CD8-positive, alpha-beta memory T cell (primary cell): Measurements from ENCODE around the gene ADAMTSL1. TPM values are rescaled to one million over a fixed set of nuclear protein-coding genes. Genes with fewer than 3 reads are reported as not detected.

Experiments
- CTCF ChIA-PET: fragments of 350-600 bp; sonication (Branson Sonifier 250); formaldehyde crosslinking; loops from one replicate; lab custom pipeline; 2021; ENCODE audit warnings: antibody characterized with exemption; lab: Charles Lee
- POLR2A ChIA-PET: fragments of 350-600 bp; sonication (Branson Sonifier 250); formaldehyde crosslinking; loops from one replicate; lab custom pipeline; 2021; ENCODE audit warnings: antibody characterized with exemption; lab: Charles Lee
- DNase-seq, 5 donors: peaks; one replicate each; pipeline versions ENCODE4 v3.0.0 to v3.0.0-alpha.2; 2020 to 2022; ENCODE audit warnings: mixed read lengths in 1 of 5
- H3K27ac ChIP-seq: one replicate; pipeline ENCODE4 v1.7.0; 2013; ENCODE audit warnings: low read depth, mild to moderate bottlenecking, low read length, moderate library complexity
- H3K27me3 ChIP-seq: 2 replicates; pipeline ENCODE4 v1.7.0; 2013; ENCODE audit warnings: low read length, mild to moderate bottlenecking; ENCODE audit not compliant: insufficient read depth, poor library complexity, severe bottlenecking
- H3K36me3 ChIP-seq: 2 replicates; pipeline ENCODE4 v1.7.0; 2013; ENCODE audit warnings: mild to moderate bottlenecking, low read length, moderate library complexity; ENCODE audit not compliant: insufficient read depth
- H3K4me1 ChIP-seq: 2 replicates; pipeline ENCODE4 v1.7.0; 2013; ENCODE audit warnings: mild to moderate bottlenecking, low read length, moderate library complexity; ENCODE audit not compliant: insufficient read depth
- H3K4me3 ChIP-seq: 2 replicates; pipeline ENCODE4 v1.7.0; 2013; ENCODE audit warnings: mild to moderate bottlenecking, low read length
- H3K9me3 ChIP-seq: 2 replicates; pipeline ENCODE4 v1.7.0; 2013; ENCODE audit warnings: mild to moderate bottlenecking, low read length
- H3K27ac Mint-ChIP-seq, 8 donors: one replicate each; pipeline ENCODE4 v1.8.0; 2020 to 2021; ENCODE audit warnings: mixed read lengths in 8 of 8, mild to moderate bottlenecking in 6 of 8, inconsistent platforms in 3 of 8, moderate library complexity in 3 of 8
- H3K27me3 Mint-ChIP-seq, 2 donors: one replicate each; pipeline ENCODE4 v1.8.0; 2020 to 2021; ENCODE audit warnings: mixed read lengths in 2 of 2, mild to moderate bottlenecking in 1 of 2, moderate library complexity in 1 of 2
- H3K36me3 Mint-ChIP-seq, 3 donors: one replicate each; pipeline ENCODE4 v1.8.0; 2020 to 2021; ENCODE audit warnings: mixed read lengths in 3 of 3, inconsistent platforms in 1 of 3, mild to moderate bottlenecking in 1 of 3
- H3K4me1 Mint-ChIP-seq, 3 donors: one replicate each; pipeline ENCODE4 v1.8.0; 2020 to 2021; ENCODE audit warnings: mixed read lengths in 3 of 3, inconsistent platforms in 1 of 3, mild to moderate bottlenecking in 1 of 3
- H3K4me3 Mint-ChIP-seq, 7 donors: one replicate each; pipeline ENCODE4 v1.8.0; 2020 to 2021; ENCODE audit warnings: mixed read lengths in 7 of 7, mild to moderate bottlenecking in 6 of 7, moderate library complexity in 4 of 7, inconsistent platforms in 2 of 7
- H3K9me3 Mint-ChIP-seq, 5 donors: one replicate each; pipeline ENCODE4 v1.8.0; 2020 to 2022; ENCODE audit warnings: mixed read lengths in 5 of 5, mild to moderate bottlenecking in 3 of 5, moderate library complexity in 2 of 5, inconsistent platforms in 1 of 5
- polyA plus RNA-seq: library from polyadenylated mRNA; unstranded; fragments of 300-500 nt; fragmentation: Illumina TruSeq; gene quantifications from one replicate; pipeline ENCODE4 v1.2.3, GENCODE V29; 2021
- total RNA-seq, 2 experiments: library from RNA; stranded (reverse); gene quantifications; one replicate each; pipeline ENCODE4 v1.2.3, GENCODE V29; 2021

ADAMTSL1 gene
- total and polyA plus RNA-seq, 3 experiments from 2014 or later, result not detected

DNA sequence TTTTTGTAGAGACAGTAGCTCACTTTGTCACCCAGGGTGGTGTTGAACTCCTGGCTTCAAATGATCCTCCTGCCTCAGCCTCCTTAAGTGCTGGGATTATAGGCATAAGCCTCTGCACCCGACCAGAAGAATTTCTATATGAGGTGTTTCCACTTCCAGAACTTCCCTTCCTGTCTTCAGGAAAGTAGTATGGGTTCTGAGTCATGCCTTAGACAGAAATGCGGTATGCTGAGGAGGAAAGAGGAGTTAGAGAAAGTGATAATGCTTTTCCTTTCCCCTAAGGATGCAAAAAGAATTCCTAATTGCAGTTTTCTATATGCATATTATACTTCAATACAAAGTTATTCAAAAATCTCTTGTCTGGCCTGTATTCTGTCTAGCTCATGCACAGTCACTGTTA lies 16.4 kb upstream of the ADAMTSL1 start:
- H3K27ac Mint-ChIP-seq, result no peak overlapping the region
- H3K4me1 Mint-ChIP-seq, result no peaks in the 10 kb centered on the region

DNA sequence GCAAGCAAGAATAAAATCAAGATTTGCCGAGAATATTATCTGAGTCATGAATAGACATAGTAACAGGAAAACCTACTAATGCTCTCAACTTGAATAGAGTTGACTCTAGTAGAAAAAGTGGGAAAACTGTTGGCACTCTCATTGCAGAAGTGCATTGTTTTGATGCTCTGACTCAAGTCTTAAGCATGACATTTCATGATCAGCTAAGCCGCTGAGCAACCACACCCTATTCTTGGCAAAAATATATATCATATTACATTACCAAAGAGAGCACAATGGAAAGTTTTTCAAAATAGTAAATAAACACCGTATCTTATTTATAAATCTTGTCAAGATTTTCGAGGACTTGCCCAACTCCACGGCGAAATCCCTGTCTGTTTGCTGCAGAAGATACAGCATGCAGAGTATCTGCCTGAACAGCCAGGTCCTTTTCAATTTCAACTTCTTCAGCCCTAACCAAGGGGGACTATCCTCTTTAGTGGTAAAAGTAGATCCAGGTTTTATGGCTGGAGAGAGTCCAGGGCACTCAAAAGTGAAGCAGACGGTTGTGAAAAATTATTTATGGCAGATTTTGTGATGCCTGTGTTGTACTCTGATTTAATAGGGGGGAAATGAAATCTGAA lies 13.9 kb upstream of the ADAMTSL1 start:
- H3K36me3 ChIP-seq, result no peaks in the 10 kb centered on the region
- peaks cover 0 to 2% (median 0%) of the 10 kb centered on the region in 5 donors for H3K9me3 Mint-ChIP-seq
- CTCF ChIA-PET, result no interaction called here
- no peak overlapping the region for H3K27ac ChIP-seq
- no peaks in the 10 kb centered on the region for H3K27me3 Mint-ChIP-seq
- no peak overlapping the region for H3K4me3 Mint-ChIP-seq
- H3K4me1 ChIP-seq, result no peaks in the 10 kb centered on the region
- no peak for DNase-seq
- H3K4me1 Mint-ChIP-seq, result no peaks in the 10 kb centered on the region
- H3K36me3 Mint-ChIP-seq, result no peaks in the 10 kb centered on the region
- no peaks in the 10 kb centered on the region for H3K9me3 ChIP-seq
- POLR2A ChIA-PET, result no interaction called here
- no peak overlapping the region for H3K27ac Mint-ChIP-seq
- no peaks in the 10 kb centered on the region for H3K27me3 ChIP-seq
- no peak overlapping the region for H3K4me3 ChIP-seq

More for the DNA sequence above, 16.4 kb upstream of the ADAMTSL1 start:
- no peak overlapping the region for H3K4me3 Mint-ChIP-seq
- Histone ChIP-seq H3K27ac (no peak overlapping the region), H3K4me1 (no peaks in the 10 kb centered on the region), H3K36me3 (no peaks in the 10 kb centered on the region), H3K4me3 (no peak overlapping the region), H3K9me3 (no peaks in the 10 kb centered on the region), H3K27me3 (no peaks in the 10 kb centered on the region)
- no peaks in the 10 kb centered on the region for H3K27me3 Mint-ChIP-seq
- no peaks in the 10 kb centered on the region for H3K36me3 Mint-ChIP-seq
- DNase-seq, result no peak
- peaks cover 0 to 2% (median 0%) of the 10 kb centered on the region in 5 donors for H3K9me3 Mint-ChIP-seq
- CTCF ChIA-PET, result no interaction called here
- POLR2A ChIA-PET, result no interaction called here

DNA sequence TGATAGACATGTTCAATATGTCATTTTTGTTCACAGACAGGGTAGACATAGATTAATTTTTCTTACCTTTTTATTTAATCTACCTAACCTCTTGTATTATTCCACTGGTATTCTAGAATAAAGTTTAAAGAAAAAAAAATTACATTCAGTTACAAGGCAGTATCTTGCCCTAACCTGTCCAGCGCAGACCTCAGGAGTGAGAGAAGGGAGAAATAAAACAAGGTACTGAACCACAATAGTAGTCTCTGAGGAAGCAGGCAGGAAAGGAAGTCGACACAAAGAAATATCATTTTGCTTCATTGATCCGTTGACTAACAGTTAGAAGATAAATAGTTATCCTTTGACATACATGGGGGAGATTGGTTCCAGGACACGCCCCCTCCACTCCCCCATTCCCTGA lies 12.5 kb upstream of the ADAMTSL1 start:
- H3K4me3 ChIP-seq, result no peak overlapping the region
- no peak overlapping the region for H3K27ac Mint-ChIP-seq
- H3K27ac ChIP-seq, result no peak overlapping the region
- no peak overlapping the region for H3K4me3 Mint-ChIP-seq
- no peaks in the 10 kb centered on the region for H3K4me1 Mint-ChIP-seq
- H3K27me3 ChIP-seq, result no peaks in the 10 kb centered on the region
- no peak for DNase-seq
- H3K27me3 Mint-ChIP-seq, result no peaks in the 10 kb centered on the region
- no peaks in the 10 kb centered on the region for H3K9me3 ChIP-seq
- ChIA-PET CTCF (no interaction called here), POLR2A (no interaction called here)
- no peaks in the 10 kb centered on the region for H3K36me3 Mint-ChIP-seq
- no peaks in the 10 kb centered on the region for H3K36me3 ChIP-seq
- no peaks in the 10 kb centered on the region for H3K4me1 ChIP-seq
- H3K9me3 Mint-ChIP-seq, result peaks cover 0 to 2% (median 0%) of the 10 kb centered on the region in 5 donors

DNA sequence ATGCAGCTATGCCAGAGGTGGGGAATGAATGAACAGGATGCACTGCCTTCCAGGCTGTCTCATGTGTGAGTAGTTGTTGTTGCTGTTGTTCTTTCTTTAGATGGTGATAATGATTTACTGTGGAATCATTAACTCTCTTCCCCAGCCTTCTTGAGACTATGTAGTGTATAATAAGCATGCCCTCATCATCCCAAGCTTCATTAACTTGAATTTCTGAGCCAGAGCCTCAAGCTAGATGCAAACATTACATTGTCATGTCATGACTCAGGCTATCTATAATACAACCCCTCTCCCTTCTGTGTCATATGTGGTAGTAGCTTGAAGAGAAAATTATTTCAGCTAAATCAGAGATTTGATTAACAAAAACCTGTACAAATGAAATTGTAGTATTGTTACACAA lies 10.0 kb upstream of the ADAMTSL1 start:
- H3K36me3 Mint-ChIP-seq, result no peaks in the 10 kb centered on the region
- Histone ChIP-seq H3K27ac (no peak overlapping the region), H3K4me1 (no peaks in the 10 kb centered on the region), H3K9me3 (no peaks in the 10 kb centered on the region), H3K4me3 (no peak overlapping the region), H3K36me3 (no peaks in the 10 kb centered on the region), H3K27me3 (no peaks in the 10 kb centered on the region)
- ChIA-PET POLR2A (no interaction called here), CTCF (no interaction called here)
- H3K4me3 Mint-ChIP-seq, result no peak overlapping the region
- no peaks in the 10 kb centered on the region for H3K27me3 Mint-ChIP-seq
- peaks cover 0 to 3% (median 0%) of the 10 kb centered on the region in 5 donors for H3K9me3 Mint-ChIP-seq
- no peak for DNase-seq
- H3K4me1 Mint-ChIP-seq, result no peaks in the 10 kb centered on the region
- H3K27ac Mint-ChIP-seq, result no peak overlapping the region

DNA sequence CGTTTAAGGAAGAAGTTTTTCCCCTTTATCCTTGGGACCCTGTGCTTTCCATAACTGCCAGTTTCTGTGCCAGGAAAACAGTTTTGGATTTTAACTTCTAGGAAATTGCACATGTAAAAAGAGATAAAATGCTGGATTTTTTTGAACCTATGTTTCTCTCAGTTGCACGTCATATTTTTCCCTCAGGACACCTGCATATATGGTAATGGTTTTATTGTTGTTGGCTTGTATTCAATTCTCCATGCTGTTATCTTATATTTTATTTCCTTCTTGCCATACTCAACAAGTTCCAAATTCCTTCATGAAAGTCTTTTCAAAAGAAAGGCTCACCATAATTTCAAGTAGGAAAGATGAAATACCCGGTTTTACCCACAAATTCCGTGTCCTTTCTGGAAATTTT lies 7.9 kb upstream of the ADAMTSL1 start:
- Mint-ChIP-seq H3K9me3 (peaks cover 0 to 2% (median 0%) of the 10 kb centered on the region in 5 donors), H3K27ac (no peak overlapping the region), H3K27me3 (no peaks in the 10 kb centered on the region), H3K36me3 (no peaks in the 10 kb centered on the region), H3K4me1 (no peaks in the 10 kb centered on the region), H3K4me3 (no peak overlapping the region)
- ChIA-PET POLR2A (no interaction called here), CTCF (no interaction called here)
- H3K27me3 ChIP-seq, result no peaks in the 10 kb centered on the region
- H3K9me3 ChIP-seq, result no peaks in the 10 kb centered on the region
- H3K4me3 ChIP-seq, result no peak overlapping the region
- H3K27ac ChIP-seq, result no peak overlapping the region
- DNase-seq, result no peak
- no peaks in the 10 kb centered on the region for H3K36me3 ChIP-seq
- no peaks in the 10 kb centered on the region for H3K4me1 ChIP-seq

DNA sequence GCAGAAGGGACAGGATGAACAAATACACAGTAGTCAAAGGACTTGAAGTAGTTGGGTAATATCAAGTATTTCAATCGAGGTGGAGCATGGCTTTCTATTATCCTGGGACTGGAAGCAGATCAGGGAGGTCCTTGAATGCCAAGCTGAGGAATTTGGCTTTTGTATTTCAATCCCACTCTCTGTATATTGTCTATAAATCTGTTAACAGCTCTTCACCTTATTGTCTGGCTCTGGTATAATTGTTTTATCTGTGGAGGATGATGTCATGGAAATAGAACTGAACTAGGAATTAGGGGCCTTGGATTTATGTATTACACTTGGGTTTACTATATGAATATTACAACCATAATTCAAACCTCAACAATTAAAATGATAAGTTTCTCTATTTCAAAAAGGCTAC lies 6.3 kb upstream of the ADAMTSL1 start:
- Mint-ChIP-seq H3K36me3 (no peaks in the 10 kb centered on the region), H3K27me3 (no peaks in the 10 kb centered on the region), H3K4me3 (no peak overlapping the region), H3K4me1 (no peaks in the 10 kb centered on the region), H3K27ac (no peak overlapping the region), H3K9me3 (peaks cover 0 to 2% (median 0%) of the 10 kb centered on the region in 5 donors)
- Histone ChIP-seq H3K4me3 (no peak overlapping the region), H3K4me1 (no peaks in the 10 kb centered on the region), H3K27me3 (no peaks in the 10 kb centered on the region), H3K36me3 (no peaks in the 10 kb centered on the region), H3K27ac (no peak overlapping the region), H3K9me3 (no peaks in the 10 kb centered on the region)
- no peak for DNase-seq
- ChIA-PET POLR2A (no interaction called here), CTCF (no interaction called here)

DNA sequence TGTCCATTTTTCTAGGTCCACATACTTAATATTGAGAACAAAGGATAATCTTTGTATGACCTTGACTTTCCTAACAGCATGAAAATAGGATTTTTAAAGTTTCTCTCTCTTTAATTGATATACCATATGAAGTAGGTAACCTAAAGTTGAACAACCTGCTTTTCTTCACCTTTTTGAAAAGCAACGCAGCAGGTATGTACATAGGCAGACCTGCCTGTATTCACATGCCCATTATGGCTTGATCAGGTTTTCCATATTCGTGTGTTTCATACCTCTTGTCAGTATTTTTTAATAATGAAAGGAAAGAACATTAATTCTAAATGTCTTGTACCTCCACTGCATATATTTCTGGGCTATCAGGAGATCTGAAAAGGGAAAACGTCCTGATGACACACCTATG lies 1.5 kb upstream of the ADAMTSL1 start:
- CTCF ChIA-PET, result no interaction called here

DNA sequence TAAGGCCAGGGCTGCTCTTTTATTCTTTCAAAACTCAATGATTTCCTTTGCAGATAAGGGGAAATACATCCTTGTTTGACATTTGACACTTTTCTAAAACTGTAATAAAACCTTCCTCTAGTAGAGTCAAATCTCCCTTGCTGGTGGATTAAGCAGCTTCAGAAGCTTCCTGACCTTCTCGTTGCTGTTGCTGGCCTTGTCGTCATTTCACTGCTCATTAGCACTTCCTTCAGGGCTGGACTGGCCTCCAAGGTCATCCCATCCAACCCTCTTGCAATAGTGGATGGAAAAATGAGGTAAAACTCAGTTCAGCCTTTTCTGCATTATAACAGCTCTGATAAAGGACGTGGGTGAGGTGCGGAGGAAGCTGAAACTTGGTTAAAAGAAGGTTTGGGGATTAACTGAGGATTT lies 1.1 kb upstream of the ADAMTSL1 start:
- no peak for DNase-seq
- no peaks in the 10 kb centered on the region for H3K36me3 ChIP-seq
- ChIA-PET CTCF (no interaction called here), POLR2A (no interaction called here)
- no peak overlapping the region for H3K27ac ChIP-seq
- Mint-ChIP-seq H3K9me3 (peaks cover 0 to 2% (median 0%) of the 10 kb centered on the region in 5 donors), H3K36me3 (no peaks in the 10 kb centered on the region), H3K4me1 (peaks cover 0 to 3% (median 0%) of the 10 kb centered on the region in 3 donors), H3K27me3 (peaks cover 1 to 7% of the 10 kb centered on the region in 2 donors), H3K27ac (no peak overlapping the region), H3K4me3 (no peak overlapping the region)
- H3K9me3 ChIP-seq, result no peaks in the 10 kb centered on the region
- H3K4me1 ChIP-seq, result no peaks in the 10 kb centered on the region
- H3K27me3 ChIP-seq, result no peaks in the 10 kb centered on the region
- no peak overlapping the region for H3K4me3 ChIP-seq

More for the DNA sequence above, 1.5 kb upstream of the ADAMTSL1 start:
- Histone ChIP-seq H3K27ac (no peak overlapping the region), H3K36me3 (no peaks in the 10 kb centered on the region), H3K4me1 (no peaks in the 10 kb centered on the region), H3K4me3 (no peak overlapping the region), H3K27me3 (no peaks in the 10 kb centered on the region), H3K9me3 (no peaks in the 10 kb centered on the region)
- Mint-ChIP-seq H3K9me3 (peaks cover 0 to 2% (median 0%) of the 10 kb centered on the region in 5 donors), H3K4me3 (no peak overlapping the region), H3K4me1 (peaks cover 0 to 3% (median 0%) of the 10 kb centered on the region in 3 donors), H3K27ac (no peak overlapping the region), H3K27me3 (peaks cover 1 to 3% of the 10 kb centered on the region in 2 donors), H3K36me3 (no peaks in the 10 kb centered on the region)
- no peak for DNase-seq
- POLR2A ChIA-PET, result no interaction called here
